T-helper 9 cell (primary cell): ENCODE measurements around the gene DENND4C.
"Not testable (repeated sequence)": the region's sequence is repeated elsewhere in the genome, so short reads cannot be mapped to it uniquely, and the experiment has no call there.

Source experiments
- DNase-seq: peaks from one replicate; pipeline ENCODE4 v3.0.0-alpha.2; 2020

The DENND4C gene

DNA sequence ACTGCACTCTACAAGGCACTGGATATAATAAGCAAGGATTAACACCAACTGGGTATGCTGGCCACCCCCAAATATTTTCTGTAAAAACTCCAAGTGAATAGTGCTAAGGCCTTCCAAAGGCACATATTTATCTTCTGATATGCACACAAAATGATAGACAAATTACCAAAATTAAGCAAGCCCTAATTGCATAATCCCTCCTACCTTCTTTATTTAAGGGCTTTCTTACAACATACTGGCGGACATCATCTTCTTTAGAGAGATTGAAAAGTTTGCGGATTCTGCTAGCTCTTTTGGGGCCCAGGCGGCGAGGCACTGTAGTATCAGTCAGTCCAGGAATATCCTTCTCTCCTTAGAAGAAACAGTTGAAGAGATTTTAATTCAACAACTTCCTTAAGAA is 147.7 kb downstream of the DENND4C start:
- no peak for DNase-seq

DNA sequence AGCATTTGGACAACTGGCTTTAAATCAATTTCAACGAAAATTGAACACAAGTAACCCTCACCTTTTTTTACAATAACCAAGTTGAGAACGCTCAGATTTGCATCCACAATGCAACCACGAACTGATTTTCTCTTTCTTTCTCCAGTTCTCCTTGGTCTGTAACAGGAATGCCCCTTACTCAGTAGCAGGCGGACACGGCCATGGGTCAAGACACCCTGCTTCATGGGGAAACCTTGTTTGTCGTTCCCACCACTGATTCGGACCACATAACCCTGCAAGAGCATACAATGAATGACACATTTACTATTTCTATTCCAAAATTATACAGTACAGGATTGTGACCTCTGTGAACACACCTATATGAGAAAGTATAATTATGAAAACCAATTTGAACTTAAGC is 148.2 kb downstream of the DENND4C start:
- no peak for DNase-seq

DNA sequence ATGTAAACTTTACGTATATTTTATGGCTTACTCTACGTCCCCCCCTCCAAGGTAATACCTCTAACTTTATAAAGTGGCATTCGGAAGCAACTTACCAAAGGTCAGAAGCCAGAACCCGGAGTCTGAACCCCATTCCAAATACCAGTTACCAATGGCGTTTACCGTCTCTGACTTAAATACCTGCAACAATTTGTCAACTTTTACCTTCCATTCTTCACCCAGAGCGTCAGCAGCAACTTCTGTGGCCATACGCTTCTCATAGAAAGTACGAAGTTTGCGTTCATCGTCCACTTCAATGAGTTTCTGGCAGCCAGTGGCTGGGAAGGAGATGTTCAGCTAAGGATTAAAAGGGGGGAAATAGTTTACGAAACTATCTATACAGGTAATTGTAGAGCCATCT is 148.8 kb downstream of the DENND4C start:
- no peak for DNase-seq

DNA sequence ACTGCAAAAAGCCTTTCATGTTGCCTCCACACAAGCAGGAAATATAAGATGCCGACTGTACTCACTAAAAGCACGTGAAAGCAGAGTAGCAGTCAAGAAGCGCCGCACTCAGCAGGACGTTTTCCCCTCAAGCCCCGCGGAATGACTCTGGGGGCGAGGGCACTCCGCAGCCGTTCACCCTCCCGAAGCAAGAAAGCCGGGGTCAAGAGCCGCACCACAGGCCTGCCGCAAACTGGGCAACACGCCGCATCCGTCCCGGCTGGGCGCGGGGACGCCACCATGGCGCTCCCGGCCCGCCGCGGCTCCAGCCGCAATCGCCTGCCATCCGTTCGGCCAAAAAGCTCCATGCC is 149.2 kb downstream of the DENND4C start:
- DNase-seq, result no peak

DNA sequence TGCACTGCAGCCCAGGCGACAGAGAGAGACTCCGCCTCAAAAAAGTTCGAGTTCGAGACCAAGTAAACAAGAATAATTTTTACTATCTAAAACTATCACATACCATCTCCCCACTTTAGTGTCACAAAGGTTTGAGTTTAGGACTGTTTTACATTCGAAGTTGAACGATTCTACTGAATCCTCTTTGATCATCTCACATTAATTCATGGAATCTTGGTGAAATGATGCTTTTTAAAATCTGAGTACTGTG is 150.3 kb downstream of the DENND4C start:
- DNase-seq, result no peak

DNA sequence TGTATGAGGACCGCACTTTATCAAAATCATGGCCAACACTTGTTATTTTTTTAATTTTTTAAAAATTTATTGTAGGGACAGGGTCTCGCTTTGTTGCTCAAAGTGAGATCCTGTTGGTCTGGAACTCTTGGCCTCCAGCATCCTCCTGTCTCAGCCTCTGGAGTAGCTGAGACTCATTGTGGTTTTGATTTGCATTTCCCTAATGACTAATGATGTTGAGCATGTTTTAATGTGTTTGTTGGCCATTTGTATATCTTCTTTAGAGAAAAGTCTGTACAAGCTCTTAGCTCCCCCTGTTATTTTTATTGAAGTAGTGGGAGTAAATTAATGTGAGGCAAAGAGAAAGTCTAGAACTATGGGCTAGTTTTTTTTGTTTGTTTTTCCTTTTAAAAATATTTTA is 151.2 kb downstream of the DENND4C start:
- no peak for DNase-seq

DNA sequence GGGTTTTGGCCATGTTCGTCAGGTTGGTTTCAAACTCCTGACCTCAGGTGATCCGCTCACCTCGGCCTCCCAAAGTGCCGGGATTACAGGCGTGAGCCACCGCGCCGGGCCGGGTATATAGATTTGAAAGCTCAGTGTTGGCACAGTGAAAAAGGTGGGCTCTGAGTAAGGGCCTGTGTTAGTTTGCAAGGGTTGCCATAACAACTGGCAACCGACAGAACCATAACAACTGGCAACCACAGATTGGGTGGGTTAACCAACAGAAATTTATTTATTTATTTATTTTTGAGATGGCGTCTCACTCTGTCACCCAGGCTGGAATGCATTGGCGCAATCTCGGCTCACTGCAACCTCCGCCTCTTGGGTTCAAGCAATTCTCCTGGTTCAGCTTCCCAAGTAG is 154.7 kb downstream of the DENND4C start:
- DNase-seq, result not testable (repeated sequence)

DNA sequence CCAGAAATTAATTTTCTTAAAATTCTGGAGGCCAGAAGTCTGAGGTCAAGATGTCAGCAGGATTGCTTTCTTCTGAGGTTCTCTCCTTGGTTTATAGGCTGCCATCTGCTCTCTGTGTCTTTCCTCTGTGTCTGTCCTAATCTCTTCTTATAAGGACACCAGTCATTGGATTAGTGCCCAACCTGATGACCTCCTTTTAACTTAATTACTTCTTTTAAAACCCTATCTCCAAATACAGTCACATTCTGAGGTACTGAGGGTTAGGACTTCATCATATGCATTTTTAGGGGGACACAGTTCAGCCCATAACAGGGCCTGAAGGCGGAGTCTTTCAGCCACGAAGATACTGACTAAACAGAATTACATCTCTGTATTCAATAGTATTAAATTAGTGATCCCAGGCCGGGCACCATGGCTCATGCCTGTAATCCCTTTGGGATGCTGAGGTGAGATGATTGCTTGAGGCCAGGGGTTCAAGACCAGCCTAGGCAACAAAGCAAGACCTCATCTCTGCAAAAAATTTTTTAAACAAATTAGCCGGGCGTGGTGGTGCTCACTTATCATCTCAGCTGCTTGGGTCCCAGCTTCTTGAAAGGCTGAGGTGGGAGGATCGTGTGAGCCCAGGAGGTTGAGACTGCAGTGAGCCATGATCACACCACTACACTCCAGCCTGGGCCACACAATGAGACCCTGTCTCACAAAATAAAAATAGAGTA is 155.5 kb downstream of the DENND4C start:
- no peak for DNase-seq

DNA sequence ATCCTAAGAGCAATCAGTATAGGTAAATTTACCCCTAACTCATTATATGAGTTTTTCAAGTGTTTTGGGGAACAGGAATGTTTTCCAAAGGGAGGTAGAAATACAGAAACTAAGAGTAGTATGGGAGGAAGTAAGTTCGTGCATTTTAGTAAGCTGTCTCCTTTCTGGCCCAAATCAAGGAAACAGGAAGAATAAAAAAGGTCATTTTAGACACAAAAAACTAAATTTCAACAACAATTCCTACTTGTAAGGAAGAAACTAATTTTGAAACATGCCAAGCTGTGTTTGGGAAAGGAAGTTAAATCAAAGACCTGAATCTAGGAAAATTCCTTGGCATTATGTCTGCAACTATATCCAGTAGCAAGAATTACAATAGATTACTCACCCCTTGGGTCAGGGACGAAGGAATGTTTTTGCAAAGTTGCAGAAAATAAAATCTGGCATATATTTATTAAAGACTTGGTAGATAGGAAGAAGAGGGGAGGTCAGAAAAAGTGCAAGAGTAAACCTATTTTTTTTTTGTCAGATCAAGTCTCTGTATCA is 156.1 kb downstream of the DENND4C start:
- no peak for DNase-seq

DNA sequence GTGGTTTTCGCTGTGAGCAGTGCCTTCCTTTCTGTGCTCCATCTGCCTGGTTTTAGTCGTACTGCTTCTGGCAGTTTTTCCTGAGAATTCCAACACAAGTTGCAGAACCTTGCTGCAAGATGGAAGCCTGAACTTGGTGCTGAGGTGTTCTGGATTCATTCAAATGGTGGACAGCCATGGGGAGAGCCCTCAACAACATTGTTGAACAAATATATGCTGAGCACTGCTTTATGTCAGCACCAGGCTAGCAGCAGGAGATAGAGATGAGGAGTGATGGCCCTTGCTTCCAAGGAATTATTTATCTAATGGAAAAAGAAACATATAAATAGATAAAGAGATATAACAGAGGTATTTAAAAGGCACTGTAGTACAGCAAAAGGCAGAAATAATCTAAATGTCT is 156.8 kb downstream of the DENND4C start:
- DNase-seq, result no peak

DNA sequence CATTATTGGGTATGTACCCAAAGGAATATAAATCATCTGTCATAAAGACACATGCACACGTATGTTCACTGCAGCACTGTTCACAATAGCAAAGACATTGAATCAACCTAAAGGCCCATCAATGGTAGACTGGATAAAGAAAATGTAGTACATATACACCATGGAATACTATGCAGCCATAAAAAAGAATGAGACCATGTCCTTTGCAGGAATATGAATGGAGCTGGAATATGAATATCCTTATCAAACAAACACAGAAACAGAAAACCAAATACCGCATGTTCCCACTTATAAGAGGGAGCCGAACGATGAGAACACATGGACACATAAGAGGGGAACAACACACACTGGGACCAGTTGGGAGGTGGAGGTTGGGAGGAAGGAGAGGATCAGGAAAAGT is 159.0 kb downstream of the DENND4C start:
- not testable (repeated sequence) for DNase-seq

DNA sequence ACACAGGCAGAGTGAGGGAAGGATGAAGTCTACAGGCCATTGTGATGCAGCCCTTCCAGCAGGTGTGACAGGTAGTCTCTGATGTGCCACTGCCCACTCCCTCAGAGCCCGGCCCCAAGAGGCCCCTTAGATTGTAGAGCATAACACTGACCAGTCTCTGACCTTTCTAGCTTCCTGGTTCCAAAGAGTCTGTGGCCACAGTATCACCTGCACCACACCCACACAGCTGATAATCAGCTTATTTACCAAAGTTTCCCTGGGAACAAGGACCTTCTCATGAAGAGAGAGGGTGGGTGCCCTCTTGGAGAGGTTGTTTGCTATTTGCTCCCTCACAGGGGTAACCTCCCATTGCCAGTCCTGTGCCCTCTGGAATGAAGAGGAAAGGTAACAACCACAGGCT is 167.4 kb downstream of the DENND4C start:
- DNase-seq, result no peak

DNA sequence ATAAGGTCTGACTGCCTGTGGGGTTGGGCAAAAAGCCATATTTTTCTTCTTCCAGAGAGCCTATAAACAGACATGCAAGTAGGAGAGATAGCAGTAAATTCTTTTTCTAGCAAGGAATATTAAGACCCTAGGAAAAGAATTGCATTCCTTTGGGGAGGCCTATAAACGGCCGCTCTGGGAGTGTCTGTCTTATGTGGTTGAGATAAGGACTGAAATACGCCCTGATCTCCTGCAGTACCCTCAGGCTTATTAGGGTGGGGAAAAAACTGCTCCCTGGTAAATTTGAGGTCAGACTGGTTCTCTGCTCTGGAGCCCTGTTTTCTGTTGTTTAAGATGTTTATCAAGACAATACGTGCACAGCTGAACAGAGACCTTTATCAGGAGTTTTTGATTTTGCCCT is 172.7 kb downstream of the DENND4C start:
- not testable (repeated sequence) for DNase-seq

DNA sequence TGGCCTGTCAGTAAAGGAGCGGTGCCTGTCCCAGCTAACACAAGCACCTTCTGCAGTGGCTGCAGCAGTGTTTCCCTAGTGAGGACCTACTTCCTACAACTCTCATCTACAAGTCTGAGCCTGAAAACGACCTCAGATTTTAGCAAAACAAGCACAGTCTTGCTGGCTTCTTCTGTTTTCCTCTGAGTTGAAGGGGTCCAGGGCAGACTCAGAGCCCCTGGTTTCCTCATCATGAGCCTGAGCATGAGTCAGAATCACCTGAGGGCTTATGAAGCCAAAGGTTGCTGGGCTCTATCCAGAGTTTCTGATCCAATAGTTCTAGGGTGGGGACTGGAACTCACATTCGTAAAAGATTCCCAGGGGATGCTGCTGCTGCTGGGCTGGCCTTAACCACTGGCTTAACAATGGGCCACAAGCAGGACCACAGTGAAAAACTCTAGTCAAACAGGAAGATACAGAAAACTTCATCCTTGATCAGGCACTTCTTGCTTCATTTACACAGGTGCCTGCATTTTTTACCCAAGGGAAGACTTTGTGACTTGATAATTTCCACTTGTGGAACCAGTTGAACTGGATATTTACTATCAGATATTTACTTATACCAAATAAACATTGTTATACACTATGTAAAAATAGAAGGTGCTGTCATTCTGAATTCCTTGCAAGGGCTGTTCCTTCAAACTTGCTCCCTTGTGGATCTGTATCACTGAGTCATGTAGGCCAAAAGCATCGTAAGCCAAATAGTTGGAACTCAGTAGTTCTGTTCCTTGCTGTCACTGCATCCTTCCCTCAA is 174.0 kb downstream of the DENND4C start:
- no peak for DNase-seq

DNA sequence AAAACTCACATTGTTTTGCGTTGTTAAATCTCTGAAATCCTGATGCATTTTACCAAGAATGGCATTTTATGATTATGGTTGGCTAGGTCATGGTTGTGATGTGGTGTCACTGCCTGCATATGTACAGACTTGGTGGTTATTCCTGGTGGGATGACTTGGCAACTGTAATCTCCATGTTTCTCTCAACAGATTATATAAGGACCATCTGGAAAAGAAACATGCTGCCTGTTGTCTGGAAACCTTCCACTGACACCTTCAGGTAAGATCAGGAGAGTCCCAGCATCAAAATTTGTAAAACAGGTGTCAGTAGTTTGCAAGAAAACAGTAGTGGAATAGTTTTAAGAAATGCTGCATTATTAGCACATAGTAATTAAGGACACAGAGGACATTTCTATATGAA is 175.3 kb downstream of the DENND4C start:
- DNase-seq, result no peak

DNA sequence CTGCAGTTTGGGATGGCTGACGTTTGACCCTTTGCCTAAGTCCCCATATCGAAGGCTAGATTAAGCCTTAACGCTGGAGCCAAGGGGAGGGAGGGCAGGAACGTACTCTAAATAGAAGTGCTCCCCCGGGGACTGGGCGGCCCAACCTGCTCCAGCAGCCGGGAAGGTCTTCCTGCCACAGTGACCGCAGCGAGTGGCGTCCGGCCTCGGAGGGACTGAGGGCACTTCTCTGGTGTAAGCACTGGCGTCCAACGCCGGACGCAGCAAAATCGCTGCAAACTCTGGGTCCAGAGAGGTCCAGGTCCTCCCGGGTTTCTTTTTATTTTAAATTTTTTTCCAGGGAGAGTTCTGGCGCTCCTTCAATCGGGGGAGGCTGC is 177.8 kb downstream of the DENND4C start:
- peak; percentile 6 for DNase-seq

DNA sequence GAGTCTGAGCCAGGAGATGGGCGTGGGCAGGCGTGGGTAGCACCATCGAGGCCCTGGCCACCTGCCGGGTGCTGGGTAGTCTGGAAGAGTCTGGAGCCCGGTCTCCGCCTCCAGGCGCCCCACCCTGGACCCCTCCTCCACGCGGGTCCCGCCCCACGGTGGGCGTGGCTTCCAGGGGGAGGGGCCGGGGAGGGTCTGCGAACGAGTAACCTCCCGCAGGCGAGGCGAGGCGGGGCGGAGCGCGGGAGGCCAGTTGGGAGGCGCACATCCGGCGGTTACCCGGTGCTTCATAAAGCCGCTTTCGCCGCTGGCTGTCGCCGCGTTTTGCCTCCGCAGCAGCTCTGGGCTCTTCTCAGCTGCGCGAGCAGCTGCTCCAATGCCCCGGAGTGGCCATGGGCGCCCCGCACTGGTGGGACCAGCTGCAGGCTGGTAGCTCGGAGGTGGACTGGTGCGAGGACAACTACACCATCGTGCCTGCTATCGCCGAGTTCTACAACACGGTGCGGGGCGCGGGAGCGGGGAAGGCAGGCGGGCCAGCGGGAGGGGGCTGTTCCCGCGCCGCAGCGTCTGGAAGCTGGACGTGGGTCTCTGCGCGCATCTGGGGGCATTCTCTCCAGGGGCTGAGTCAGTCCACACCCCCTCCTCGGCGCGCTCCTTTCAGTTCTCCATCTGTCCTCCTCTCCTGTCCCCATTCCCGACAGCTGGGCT is 178.4 kb downstream of the DENND4C start, which contains the start of gene ACER2:
Gene ACER2, plus strand, starts transcription at position 317 of the 708 bp plus-strand sequence. Its CDS starts 76 bp downstream, at position 393.
- DNase-seq, result peak; percentile 95

DNA sequence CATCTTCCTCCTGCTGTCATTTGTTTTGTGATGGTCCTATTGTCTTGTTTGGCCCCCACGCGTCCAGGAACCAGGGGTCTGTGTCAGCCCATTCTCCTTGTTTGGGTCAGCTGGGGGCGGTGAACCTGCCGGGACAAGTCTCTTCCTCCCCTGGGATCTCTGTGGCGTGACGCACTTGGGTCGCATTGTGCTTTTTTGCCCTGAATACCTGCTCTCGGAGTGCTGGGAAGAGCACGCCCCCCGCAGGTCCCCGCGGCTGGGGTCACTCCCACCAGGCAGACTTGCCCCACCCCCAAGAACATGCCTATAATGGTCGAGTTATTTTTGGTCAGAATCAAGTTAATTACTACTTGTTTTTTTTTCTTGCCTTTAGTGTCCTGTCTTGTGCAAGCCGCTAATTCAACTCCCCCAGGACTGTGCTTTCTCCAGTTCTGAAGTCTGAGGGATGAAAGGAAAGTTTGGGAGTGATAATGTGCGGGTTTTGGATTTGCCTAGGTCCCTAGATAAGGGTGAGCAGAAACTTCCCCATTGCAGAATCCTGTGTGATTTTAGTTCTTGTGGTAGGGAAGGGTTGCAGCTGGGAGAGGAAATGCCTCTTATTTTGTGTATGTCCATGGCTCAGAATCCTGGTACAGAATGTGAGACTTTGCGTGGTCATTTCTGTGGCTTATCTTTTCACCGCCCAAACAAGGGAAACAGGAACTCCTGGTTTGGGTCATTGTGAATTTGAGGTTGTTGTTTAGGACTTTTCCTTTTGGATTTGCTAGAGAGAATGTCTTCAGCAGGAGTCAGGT is 179.1 kb downstream of the DENND4C start:
- DNase-seq, result no peak

DNA sequence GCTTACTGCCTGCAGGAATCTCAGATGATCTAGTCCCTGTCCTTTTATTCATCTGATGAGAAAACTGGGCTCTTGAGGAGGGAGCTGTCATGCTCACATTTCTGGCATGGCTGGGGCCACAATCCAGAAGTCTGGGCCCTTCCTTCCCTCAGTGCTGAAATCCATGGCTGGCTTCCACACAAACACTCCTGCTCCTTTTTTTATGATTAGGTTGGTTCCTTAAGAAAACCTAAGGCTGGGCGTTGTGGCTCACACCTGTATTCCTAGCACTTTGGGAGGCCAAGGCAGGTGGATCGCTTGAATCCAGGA is 179.7 kb downstream of the DENND4C start:
- no peak for DNase-seq

DNA sequence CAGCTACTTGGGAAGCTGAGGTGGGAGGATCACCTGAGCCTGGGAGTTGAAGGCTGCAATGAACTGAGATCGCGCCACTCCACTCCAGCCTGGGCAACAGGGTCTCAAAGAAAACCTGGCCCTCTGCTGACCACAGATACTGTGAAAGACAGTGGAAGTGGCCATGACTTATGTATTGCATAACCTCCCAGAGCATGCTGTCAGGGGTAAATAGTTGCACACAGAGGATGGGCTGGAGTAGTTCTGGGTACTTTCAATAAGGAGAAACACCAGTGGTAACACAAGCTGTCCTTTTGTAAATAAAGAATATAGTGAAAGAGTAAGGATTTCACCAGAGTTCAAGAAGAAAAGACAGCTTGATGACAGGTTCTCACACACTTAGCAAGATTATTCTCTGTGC is 180.1 kb downstream of the DENND4C start:
- no peak for DNase-seq

DNA sequence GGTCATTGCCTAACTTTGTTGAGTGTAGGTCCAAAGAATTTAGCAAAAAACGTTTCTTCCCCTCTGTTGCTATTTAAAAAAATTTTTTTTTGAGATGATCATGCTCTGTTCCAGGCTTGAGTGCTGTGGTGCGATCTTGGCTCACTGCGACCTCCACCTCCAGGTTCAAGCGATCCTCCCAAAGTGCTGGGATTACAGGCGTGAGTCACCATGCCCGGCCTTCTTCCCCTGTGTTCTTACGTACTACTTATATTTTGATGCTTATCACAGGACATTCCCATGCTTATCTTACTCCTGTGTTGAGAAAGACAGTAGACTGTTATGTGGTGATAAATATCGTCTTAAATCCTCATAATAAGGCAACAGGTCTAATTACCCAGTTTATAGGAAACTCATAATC is 180.8 kb downstream of the DENND4C start:
- no peak for DNase-seq

DNA sequence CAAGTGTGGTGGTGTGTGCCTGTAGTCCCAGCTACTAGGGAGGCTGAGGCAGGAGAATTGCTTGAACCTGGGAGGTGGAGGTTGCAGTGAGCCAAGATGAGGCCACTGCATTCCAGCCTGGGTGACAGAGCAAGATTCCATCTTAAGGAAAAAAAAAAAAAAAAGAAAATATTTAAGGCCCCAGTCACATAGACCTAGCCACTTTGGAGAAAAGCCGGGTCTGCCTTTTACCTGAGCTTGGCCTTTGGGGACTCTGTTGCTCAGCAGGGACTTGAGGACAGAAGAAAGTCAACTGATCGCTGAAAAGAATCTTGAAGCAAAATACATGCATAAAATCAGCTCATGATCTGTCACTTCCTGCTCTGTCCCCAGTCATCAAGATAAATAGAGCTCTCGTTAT is 183.0 kb downstream of the DENND4C start:
- DNase-seq, result not testable (repeated sequence)

DNA sequence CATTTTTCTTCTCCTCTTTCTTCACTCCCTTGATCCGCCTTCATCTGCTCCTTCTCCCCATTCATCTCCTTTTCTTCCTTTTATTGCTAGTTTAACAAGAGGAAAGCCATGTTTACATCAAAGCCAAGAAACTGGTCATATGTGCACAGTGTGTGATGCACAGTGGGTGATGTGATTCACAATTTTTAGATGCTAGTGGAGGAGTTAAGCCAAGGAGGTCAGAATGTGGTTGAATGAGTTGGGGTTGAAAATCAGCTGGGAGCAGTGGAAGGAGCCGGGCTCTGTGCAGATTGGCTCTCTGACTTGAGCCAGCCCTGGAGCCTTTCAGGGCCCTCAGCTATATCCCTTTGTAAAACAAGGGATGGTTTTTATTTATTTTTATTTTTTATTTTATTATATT is 185.7 kb downstream of the DENND4C start:
- no peak for DNase-seq
